ENCODE data around the gene SPEM3.

DNA sequence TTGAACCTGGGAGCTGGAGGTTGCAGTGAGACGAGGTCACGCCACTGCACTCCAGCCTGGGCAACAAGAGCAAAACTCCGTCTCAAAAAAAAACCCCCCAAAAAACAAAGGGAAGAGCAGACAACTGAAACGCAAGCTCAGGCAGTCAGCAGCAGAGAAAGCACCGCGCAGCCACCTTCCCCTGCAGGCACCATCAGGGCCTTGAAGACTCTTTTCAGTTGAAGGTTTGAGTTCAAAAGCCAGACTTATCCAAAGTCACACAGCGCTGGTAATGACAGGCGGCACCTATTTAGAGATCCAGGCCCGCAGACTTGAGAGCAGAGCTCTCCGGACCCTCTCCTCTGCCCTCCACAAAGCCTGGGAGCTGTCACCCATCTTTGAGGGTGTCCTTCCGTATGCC lies 39.6 kb downstream of the SPEM3 start:
- no peak for TF ChIP-seq POLR2A (IDR thresholded peaks at IDR 0.05; ENCODE audit: low read depth, low read length)
- TF ChIP-seq CTCF (IDR thresholded peaks at IDR 0.05; ENCODE audit: extremely low read depth in 1 of 2, insufficient read depth in 1 of 2, low read depth in 1 of 2, low read length in 2 of 2), result no peak
- no peak for TF ChIP-seq MAX (IDR thresholded peaks at IDR 0.05; ENCODE audit: insufficient read depth, insufficient read length)
- TF ChIP-seq EZH2 (IDR thresholded peaks at IDR 0.05; ENCODE audit: borderline replicate concordance, low read depth, low read length, severe bottlenecking), result no peak

Data from endothelial cell of umbilical vein (primary cell).